GM23338 (cell line): ENCODE measurements around the gene CPM. TPM values are rescaled to one million over a fixed set of nuclear protein-coding genes. Genes with fewer than 3 reads are reported as not detected.

Source experiments
- ATAC-seq: fragments of 200-7000 bp; cut with Tn5 transposase; 3 replicates; pipeline ENCODE4 v1.9.1; 2020
- DNase-seq: peaks from one replicate; pipeline ENCODE4 v3.0.0-alpha.2; 2015; ENCODE audit warnings: low spot score
- H2AFZ ChIP-seq: fragments of 200-600 bp; sonication (generic); 2 replicates; pipeline ENCODE4 v1.8.0; 2016; ENCODE audit warnings: antibody characterized with exemption, mild to moderate bottlenecking, moderate library complexity
- H3F3A ChIP-seq: fragments of 200-600 bp; sonication (generic); replicated peaks from 2 replicates; pipeline ENCODE4 v1.8.0; 2017; ENCODE audit warnings: antibody characterized with exemption, mixed run types, low read depth
- H3K27ac ChIP-seq: fragments of 200-600 bp; sonication (generic); 2 replicates; pipeline ENCODE4 v1.6.1; 2016; ENCODE audit warnings: low read depth
- H3K27me3 ChIP-seq: fragments of 200-600 bp; sonication (generic); 2 replicates; pipeline ENCODE4 v1.8.0; 2016; ENCODE audit warnings: mild to moderate bottlenecking, mixed run types, moderate library complexity; ENCODE audit not compliant: insufficient read depth
- H3K36me3 ChIP-seq: fragments of 200-600 bp; sonication (generic); 2 replicates; pipeline ENCODE4 v1.8.0; 2016; ENCODE audit warnings: mild to moderate bottlenecking; ENCODE audit not compliant: insufficient read depth
- H3K4me1 ChIP-seq: fragments of 200-600 bp; sonication (generic); 2 replicates; pipeline ENCODE4 v1.8.0; 2016; ENCODE audit warnings: mild to moderate bottlenecking, moderate library complexity; ENCODE audit not compliant: insufficient read depth
- H3K4me2 ChIP-seq: fragments of 200-600 bp; sonication (generic); 2 replicates; pipeline ENCODE4 v1.7.1; 2017; ENCODE audit warnings: mixed run types
- H3K4me3 ChIP-seq: fragments of 200-600 bp; sonication (generic); 2 replicates; pipeline ENCODE4 v1.6.1; 2016; ENCODE audit warnings: mixed run types
- H3K79me2 ChIP-seq: fragments of 200-600 bp; sonication (generic); replicated peaks from 2 replicates; pipeline ENCODE4 v1.8.0; 2017; ENCODE audit warnings: mild to moderate bottlenecking; ENCODE audit not compliant: insufficient read depth
- H3K9me2 ChIP-seq: fragments of 200-600 bp; sonication (generic); 2 replicates; pipeline ENCODE4 v1.8.0; 2017; ENCODE audit not compliant: insufficient read depth
- H4K20me1 ChIP-seq: fragments of 200-600 bp; sonication (generic); replicated peaks from 2 replicates; pipeline ENCODE4 v1.8.0; 2017; ENCODE audit warnings: mild to moderate bottlenecking; ENCODE audit not compliant: insufficient read depth
- H3K27ac Mint-ChIP-seq: 2 replicates; pipeline ENCODE4 v1.8.0; 2020; ENCODE audit warnings: inconsistent platforms, mild to moderate bottlenecking, moderate library complexity, mixed read lengths
- H3K27me3 Mint-ChIP-seq: 3 replicates; pipeline ENCODE4 v1.8.0; 2022; ENCODE audit warnings: low read depth, mild to moderate bottlenecking, moderate library complexity, mixed read lengths, inconsistent platforms; ENCODE audit not compliant: insufficient read depth, poor library complexity
- H3K36me3 Mint-ChIP-seq: 3 replicates; pipeline ENCODE4 v1.8.0; 2021; ENCODE audit warnings: low read depth, mild to moderate bottlenecking, inconsistent platforms, moderate library complexity, mixed read lengths
- H3K4me1 Mint-ChIP-seq: 3 replicates; pipeline ENCODE4 v1.8.0; 2020; ENCODE audit warnings: mild to moderate bottlenecking, inconsistent platforms, mixed read lengths
- H3K4me3 Mint-ChIP-seq: 3 replicates; pipeline ENCODE4 v1.8.0; 2021; ENCODE audit warnings: moderate library complexity, mild to moderate bottlenecking, inconsistent platforms, mixed read lengths
- H3K9me3 Mint-ChIP-seq: 3 replicates; pipeline ENCODE4 v1.8.0; 2020; ENCODE audit warnings: moderate library complexity, mild to moderate bottlenecking, inconsistent platforms, mixed read lengths
- CREB1 ChIP-seq: fragments of 250-450 bp; sonication (Bioruptor Pico); IDR thresholded peaks from 2 replicates; pipeline ENCODE4 v1.5.0; 2020; ENCODE audit warnings: low read depth, mild to moderate bottlenecking, moderate library complexity
- EZH2 ChIP-seq: fragments of 200-600 bp; sonication (generic); IDR thresholded peaks from one replicate; pipeline ENCODE4 v1.8.0; 2017; ENCODE audit warnings: antibody characterized with exemption, mild to moderate bottlenecking, low read depth; ENCODE audit not compliant: unreplicated experiment
- JUNB ChIP-seq: IDR thresholded peaks from one replicate; pipeline ENCODE4 v1.6.1; 2016; ENCODE audit warnings: antibody characterized with exemption; ENCODE audit not compliant: unreplicated experiment
- STAT1 ChIP-seq: IDR thresholded peaks from one replicate; pipeline ENCODE4 v1.6.1; 2016; ENCODE audit warnings: antibody characterized with exemption; ENCODE audit not compliant: unreplicated experiment
- ZNF114 ChIP-seq: fragments of 250-450 bp; sonication (Bioruptor Pico); IDR thresholded peaks from 2 replicates; pipeline ENCODE4 v1.5.0; 2020; ENCODE audit warnings: mild to moderate bottlenecking, moderate library complexity
- polyA plus RNA-seq: library from polyadenylated mRNA; unstranded; fragments of >200 nt; fragmentation: Nextera tagmentation; extraction: Ambion mirVana; gene quantifications from 2 replicates; pipeline ENCODE4 v1.2.1, GENCODE V29; 2016
- total RNA-seq: library from RNA; depleted of rRNA; stranded (reverse); fragments of >200 nt; shearing (Covaris generic); gene quantifications from 2 replicates; pipeline ENCODE4 v1.2.3, GENCODE V29; 2014
- TF ChIP-seq, protein P1 (sequence below), 2 experiments: fragments of 200-600 bp in 1 of 2; sonication (generic) in 1 of 2; conservative IDR thresholded peaks; 2 replicates each; pipeline versions ENCODE4 v1.5.1 to v1.6.1; 2016 to 2017; ENCODE audit warnings: antibody characterized with exemption in 2 of 2, low read depth in 2 of 2, mild to moderate bottlenecking in 2 of 2, moderate library complexity in 1 of 2
- TF ChIP-seq, protein P2 (sequence below): IDR thresholded peaks from one replicate; pipeline ENCODE4 v1.6.1; 2018; ENCODE audit warnings: antibody characterized with exemption; ENCODE audit not compliant: unreplicated experiment
- TF ChIP-seq, protein P3 (sequence below): fragments of 250-450 bp; sonication (Bioruptor Pico); IDR thresholded peaks from 2 replicates; pipeline ENCODE4 v1.5.0; 2020; ENCODE audit warnings: mild to moderate bottlenecking, moderate library complexity

Gene CPM
- total and polyA plus RNA-seq, 2 experiments from 2014 or later: 0.37 to 5.8 TPM

DNA sequence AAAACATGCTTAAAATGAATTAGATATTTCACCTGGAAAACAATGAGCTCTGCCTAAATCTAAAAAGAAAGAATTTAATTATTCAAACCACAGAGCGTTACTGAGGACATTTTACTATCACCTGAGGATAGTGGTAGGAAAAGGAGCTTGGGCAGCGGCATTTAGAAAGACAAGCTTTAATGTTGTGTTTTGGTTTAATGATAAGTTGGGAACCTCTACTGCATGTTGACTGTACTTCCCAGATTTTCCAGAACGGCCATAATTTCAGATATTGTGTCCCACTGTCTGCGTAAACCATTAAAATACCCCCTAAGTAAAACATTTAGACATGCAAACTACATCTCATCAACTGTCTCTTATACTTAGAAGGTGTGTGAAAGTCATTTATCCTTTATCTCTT, 55.4 kb downstream of the CPM start (continued):
- TF ChIP-seq, protein P1, sequence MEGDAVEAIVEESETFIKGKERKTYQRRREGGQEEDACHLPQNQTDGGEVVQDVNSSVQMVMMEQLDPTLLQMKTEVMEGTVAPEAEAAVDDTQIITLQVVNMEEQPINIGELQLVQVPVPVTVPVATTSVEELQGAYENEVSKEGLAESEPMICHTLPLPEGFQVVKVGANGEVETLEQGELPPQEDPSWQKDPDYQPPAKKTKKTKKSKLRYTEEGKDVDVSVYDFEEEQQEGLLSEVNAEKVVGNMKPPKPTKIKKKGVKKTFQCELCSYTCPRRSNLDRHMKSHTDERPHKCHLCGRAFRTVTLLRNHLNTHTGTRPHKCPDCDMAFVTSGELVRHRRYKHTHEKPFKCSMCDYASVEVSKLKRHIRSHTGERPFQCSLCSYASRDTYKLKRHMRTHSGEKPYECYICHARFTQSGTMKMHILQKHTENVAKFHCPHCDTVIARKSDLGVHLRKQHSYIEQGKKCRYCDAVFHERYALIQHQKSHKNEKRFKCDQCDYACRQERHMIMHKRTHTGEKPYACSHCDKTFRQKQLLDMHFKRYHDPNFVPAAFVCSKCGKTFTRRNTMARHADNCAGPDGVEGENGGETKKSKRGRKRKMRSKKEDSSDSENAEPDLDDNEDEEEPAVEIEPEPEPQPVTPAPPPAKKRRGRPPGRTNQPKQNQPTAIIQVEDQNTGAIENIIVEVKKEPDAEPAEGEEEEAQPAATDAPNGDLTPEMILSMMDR (conservative IDR thresholded peaks at IDR 0.05; ENCODE audit: low read depth in 2 of 2): no peak
- TF ChIP-seq, protein P2, sequence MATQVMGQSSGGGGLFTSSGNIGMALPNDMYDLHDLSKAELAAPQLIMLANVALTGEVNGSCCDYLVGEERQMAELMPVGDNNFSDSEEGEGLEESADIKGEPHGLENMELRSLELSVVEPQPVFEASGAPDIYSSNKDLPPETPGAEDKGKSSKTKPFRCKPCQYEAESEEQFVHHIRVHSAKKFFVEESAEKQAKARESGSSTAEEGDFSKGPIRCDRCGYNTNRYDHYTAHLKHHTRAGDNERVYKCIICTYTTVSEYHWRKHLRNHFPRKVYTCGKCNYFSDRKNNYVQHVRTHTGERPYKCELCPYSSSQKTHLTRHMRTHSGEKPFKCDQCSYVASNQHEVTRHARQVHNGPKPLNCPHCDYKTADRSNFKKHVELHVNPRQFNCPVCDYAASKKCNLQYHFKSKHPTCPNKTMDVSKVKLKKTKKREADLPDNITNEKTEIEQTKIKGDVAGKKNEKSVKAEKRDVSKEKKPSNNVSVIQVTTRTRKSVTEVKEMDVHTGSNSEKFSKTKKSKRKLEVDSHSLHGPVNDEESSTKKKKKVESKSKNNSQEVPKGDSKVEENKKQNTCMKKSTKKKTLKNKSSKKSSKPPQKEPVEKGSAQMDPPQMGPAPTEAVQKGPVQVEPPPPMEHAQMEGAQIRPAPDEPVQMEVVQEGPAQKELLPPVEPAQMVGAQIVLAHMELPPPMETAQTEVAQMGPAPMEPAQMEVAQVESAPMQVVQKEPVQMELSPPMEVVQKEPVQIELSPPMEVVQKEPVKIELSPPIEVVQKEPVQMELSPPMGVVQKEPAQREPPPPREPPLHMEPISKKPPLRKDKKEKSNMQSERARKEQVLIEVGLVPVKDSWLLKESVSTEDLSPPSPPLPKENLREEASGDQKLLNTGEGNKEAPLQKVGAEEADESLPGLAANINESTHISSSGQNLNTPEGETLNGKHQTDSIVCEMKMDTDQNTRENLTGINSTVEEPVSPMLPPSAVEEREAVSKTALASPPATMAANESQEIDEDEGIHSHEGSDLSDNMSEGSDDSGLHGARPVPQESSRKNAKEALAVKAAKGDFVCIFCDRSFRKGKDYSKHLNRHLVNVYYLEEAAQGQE: no peak
- TF ChIP-seq JUNB: no peak
- no peak for TF ChIP-seq ZNF114 (CRISPR knock-in tag)
- TF ChIP-seq STAT1: no peak

DNA sequence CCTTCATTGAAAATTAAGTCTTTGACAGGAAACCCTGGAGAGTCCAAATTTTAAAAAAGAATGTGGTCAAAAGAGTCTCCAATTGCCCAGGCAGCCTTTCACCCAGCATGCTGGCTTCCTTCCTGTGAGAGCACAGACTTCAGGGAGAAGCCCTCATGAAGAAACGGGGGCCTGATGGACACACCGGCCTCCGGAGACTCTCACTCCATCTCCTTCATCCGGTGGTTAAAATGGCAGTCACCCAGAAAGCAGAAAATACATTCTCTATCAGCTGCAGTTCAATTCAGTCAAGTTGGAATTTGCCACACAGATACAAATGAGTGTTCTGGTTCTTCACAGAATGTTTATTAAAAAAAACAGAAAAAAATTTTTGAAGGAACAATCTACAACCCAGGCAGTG, 56.5 kb downstream of the CPM start:
- peak overlapping the region; percentile 1; the same call in 1 of the 2 replicates for H2AFZ ChIP-seq
- H3K36me3 ChIP-seq: no peaks in the 10 kb centered on the region
- no peaks in the 10 kb centered on the region for H3K27me3 ChIP-seq
- no peaks in the 10 kb centered on the region for H3K79me2 ChIP-seq
- H3K4me3 ChIP-seq: no peak overlapping the region
- no peaks in the 10 kb centered on the region for H3K4me1 Mint-ChIP-seq
- H3K4me2 ChIP-seq: no peak overlapping the region
- no peaks in the 10 kb centered on the region for H3K4me1 ChIP-seq
- no peak overlapping the region for H3K4me3 Mint-ChIP-seq
- no peaks in the 10 kb centered on the region for H3K9me3 Mint-ChIP-seq
- ATAC-seq: no peak
- no peak for DNase-seq
- no peaks in the 10 kb centered on the region for H3K36me3 Mint-ChIP-seq
- no peak overlapping the region for H3K27ac Mint-ChIP-seq
- no peak overlapping the region for H3K27ac ChIP-seq
- H3F3A ChIP-seq: no peaks in the 10 kb centered on the region
- peaks cover 3% of the 10 kb centered on the region for H3K27me3 Mint-ChIP-seq
- H3K9me2 ChIP-seq: no peaks in the 10 kb centered on the region
- no peaks in the 10 kb centered on the region for H4K20me1 ChIP-seq
- no peak for TF ChIP-seq EZH2
- TF ChIP-seq, protein P3, sequence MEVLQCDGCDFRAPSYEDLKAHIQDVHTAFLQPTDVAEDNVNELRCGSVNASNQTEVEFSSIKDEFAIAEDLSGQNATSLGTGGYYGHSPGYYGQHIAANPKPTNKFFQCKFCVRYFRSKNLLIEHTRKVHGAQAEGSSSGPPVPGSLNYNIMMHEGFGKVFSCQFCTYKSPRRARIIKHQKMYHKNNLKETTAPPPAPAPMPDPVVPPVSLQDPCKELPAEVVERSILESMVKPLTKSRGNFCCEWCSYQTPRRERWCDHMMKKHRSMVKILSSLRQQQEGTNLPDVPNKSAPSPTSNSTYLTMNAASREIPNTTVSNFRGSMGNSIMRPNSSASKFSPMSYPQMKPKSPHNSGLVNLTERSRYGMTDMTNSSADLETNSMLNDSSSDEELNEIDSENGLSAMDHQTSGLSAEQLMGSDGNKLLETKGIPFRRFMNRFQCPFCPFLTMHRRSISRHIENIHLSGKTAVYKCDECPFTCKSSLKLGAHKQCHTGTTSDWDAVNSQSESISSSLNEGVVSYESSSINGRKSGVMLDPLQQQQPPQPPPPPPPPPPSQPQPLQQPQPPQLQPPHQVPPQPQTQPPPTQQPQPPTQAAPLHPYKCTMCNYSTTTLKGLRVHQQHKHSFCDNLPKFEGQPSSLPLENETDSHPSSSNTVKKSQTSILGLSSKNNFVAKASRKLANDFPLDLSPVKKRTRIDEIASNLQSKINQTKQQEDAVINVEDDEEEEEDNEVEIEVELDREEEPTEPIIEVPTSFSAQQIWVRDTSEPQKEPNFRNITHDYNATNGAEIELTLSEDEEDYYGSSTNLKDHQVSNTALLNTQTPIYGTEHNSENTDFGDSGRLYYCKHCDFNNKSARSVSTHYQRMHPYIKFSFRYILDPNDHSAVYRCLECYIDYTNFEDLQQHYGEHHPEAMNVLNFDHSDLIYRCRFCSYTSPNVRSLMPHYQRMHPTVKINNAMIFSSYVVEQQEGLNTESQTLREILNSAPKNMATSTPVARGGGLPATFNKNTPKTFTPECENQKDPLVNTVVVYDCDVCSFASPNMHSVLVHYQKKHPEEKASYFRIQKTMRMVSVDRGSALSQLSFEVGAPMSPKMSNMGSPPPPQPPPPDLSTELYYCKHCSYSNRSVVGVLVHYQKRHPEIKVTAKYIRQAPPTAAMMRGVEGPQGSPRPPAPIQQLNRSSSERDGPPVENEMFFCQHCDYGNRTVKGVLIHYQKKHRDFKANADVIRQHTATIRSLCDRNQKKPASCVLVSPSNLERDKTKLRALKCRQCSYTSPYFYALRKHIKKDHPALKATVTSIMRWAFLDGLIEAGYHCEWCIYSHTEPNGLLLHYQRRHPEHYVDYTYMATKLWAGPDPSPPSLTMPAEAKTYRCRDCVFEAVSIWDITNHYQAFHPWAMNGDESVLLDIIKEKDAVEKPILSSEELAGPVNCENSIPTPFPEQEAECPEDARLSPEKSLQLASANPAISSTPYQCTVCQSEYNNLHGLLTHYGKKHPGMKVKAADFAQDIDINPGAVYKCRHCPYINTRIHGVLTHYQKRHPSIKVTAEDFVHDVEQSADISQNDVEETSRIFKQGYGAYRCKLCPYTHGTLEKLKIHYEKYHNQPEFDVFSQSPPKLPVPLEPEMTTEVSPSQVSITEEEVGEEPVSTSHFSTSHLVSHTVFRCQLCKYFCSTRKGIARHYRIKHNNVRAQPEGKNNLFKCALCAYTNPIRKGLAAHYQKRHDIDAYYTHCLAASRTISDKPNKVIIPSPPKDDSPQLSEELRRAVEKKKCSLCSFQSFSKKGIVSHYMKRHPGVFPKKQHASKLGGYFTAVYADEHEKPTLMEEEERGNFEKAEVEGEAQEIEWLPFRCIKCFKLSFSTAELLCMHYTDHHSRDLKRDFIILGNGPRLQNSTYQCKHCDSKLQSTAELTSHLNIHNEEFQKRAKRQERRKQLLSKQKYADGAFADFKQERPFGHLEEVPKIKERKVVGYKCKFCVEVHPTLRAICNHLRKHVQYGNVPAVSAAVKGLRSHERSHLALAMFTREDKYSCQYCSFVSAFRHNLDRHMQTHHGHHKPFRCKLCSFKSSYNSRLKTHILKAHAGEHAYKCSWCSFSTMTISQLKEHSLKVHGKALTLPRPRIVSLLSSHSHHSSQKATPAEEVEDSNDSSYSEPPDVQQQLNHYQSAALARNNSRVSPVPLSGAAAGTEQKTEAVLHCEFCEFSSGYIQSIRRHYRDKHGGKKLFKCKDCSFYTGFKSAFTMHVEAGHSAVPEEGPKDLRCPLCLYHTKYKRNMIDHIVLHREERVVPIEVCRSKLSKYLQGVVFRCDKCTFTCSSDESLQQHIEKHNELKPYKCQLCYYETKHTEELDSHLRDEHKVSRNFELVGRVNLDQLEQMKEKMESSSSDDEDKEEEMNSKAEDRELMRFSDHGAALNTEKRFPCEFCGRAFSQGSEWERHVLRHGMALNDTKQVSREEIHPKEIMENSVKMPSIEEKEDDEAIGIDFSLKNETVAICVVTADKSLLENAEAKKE: no peak
- no peak for TF ChIP-seq JUNB
- no peak for TF ChIP-seq STAT1
- TF ChIP-seq, protein P2: no peak
- TF ChIP-seq CREB1 (CRISPR knock-in tag): no peak
